ENCODE results near the gene AKAP13.

AKAP13 gene

GRCh38 chr15:85600001-85600400 is 219.6 kb downstream of the AKAP13 start:
- no peak for DNase-seq (ENCODE audit: extremely low spot score)
- ChIA-PET CTCF (interaction anchor here (1.5 kb wide), 1 partner anchor 16 kb away, joined by 4 read pairs; no protein-coding TSS in a partner anchor), POLR2A (no interaction called here)
- TF ChIP-seq SUZ12 (IDR thresholded peaks at IDR 0.05) (no peak), HDGF (IDR thresholded peaks at IDR 0.05; ENCODE audit: borderline replicate concordance) (no peak), ELF4 (IDR thresholded peaks at IDR 0.05) (no peak), FOXM1 (IDR thresholded peaks at IDR 0.05; ENCODE audit: borderline replicate concordance) (no peak), CTBP1 (IDR thresholded peaks at IDR 0.05; ENCODE audit: borderline replicate concordance) (no peak), ARNT (IDR thresholded peaks at IDR 0.05) (no peak), TARDBP (IDR thresholded peaks at IDR 0.05) (no peak), FOXA1 (IDR thresholded peaks at IDR 0.05) (no peak), FOXK2 (IDR thresholded peaks at IDR 0.05) (no peak), LEF1 (IDR thresholded peaks at IDR 0.05; ENCODE audit: borderline replicate concordance) (no peak), PKNOX1 (IDR thresholded peaks at IDR 0.05) (no peak), BHLHE40 (IDR thresholded peaks at IDR 0.05; ENCODE audit: borderline replicate concordance) (no peak), L3MBTL2 (conservative IDR thresholded peaks at IDR 0.05) (no peak)

- TF ChIP-seq PKNOX1 (IDR thresholded peaks at IDR 0.05) (no peak), L3MBTL2 (conservative IDR thresholded peaks at IDR 0.05) (no peak), FOXK2 (IDR thresholded peaks at IDR 0.05) (no peak), ZNF384 (IDR thresholded peaks at IDR 0.05) (no peak), SP1 (IDR thresholded peaks at IDR 0.05) (no peak), FOXM1 (IDR thresholded peaks at IDR 0.05; ENCODE audit: borderline replicate concordance) (no peak), BHLHE40 (IDR thresholded peaks at IDR 0.05; ENCODE audit: borderline replicate concordance) (no peak), FOXA1 (IDR thresholded peaks at IDR 0.05) (no peak), ARNT (IDR thresholded peaks at IDR 0.05) (no peak), ELF4 (IDR thresholded peaks at IDR 0.05) (no peak), TARDBP (IDR thresholded peaks at IDR 0.05) (no peak), LEF1 (IDR thresholded peaks at IDR 0.05; ENCODE audit: borderline replicate concordance) (no peak), HDGF (IDR thresholded peaks at IDR 0.05; ENCODE audit: borderline replicate concordance) (no peak), NFRKB (IDR thresholded peaks at IDR 0.05) (no peak), CTBP1 (IDR thresholded peaks at IDR 0.05; ENCODE audit: borderline replicate concordance) (no peak), SUZ12 (IDR thresholded peaks at IDR 0.05) (no peak)
- POLR2A ChIA-PET: no interaction called here
- no peak for DNase-seq (ENCODE audit: extremely low spot score)
- CTCF ChIA-PET: no interaction called here
Measured at GRCh38 chr15:85603160-85603559, 222.8 kb downstream of the AKAP13 start.

- CTCF ChIA-PET: interaction anchor here (1.4 kb wide), 1 partner anchor 14 kb away, joined by 3 read pairs; no protein-coding TSS in a partner anchor
- TF ChIP-seq PKNOX1 (IDR thresholded peaks at IDR 0.05): no peak
- no peak for TF ChIP-seq HDGF (IDR thresholded peaks at IDR 0.05; ENCODE audit: borderline replicate concordance)
- no peak for TF ChIP-seq LEF1 (IDR thresholded peaks at IDR 0.05; ENCODE audit: borderline replicate concordance)
- TF ChIP-seq CTBP1 (IDR thresholded peaks at IDR 0.05; ENCODE audit: borderline replicate concordance): no peak
- no peak for TF ChIP-seq ELF4 (IDR thresholded peaks at IDR 0.05)
- no peak for TF ChIP-seq FOXK2 (IDR thresholded peaks at IDR 0.05)
- no peak for TF ChIP-seq FOXA1 (IDR thresholded peaks at IDR 0.05)
- no peak for TF ChIP-seq NFRKB (IDR thresholded peaks at IDR 0.05)
- TF ChIP-seq TARDBP (IDR thresholded peaks at IDR 0.05): no peak
- no peak for TF ChIP-seq ARNT (IDR thresholded peaks at IDR 0.05)
- TF ChIP-seq BHLHE40 (IDR thresholded peaks at IDR 0.05; ENCODE audit: borderline replicate concordance): no peak
- no peak for TF ChIP-seq FOXM1 (IDR thresholded peaks at IDR 0.05; ENCODE audit: borderline replicate concordance)
- no peak for TF ChIP-seq ZNF384 (IDR thresholded peaks at IDR 0.05)
- no peak for TF ChIP-seq SUZ12 (IDR thresholded peaks at IDR 0.05)
- POLR2A ChIA-PET: no interaction called here
- DNase-seq (ENCODE audit: extremely low spot score): no peak
Measured at GRCh38 chr15:85603703-85604102, 223.3 kb downstream of the AKAP13 start.

- TF ChIP-seq BHLHE40 (IDR thresholded peaks at IDR 0.05; ENCODE audit: borderline replicate concordance) (no peak), ELF4 (IDR thresholded peaks at IDR 0.05) (no peak), FOXK2 (IDR thresholded peaks at IDR 0.05) (no peak), ARNT (IDR thresholded peaks at IDR 0.05) (no peak), TARDBP (IDR thresholded peaks at IDR 0.05) (no peak), HDGF (IDR thresholded peaks at IDR 0.05; ENCODE audit: borderline replicate concordance) (no peak), LEF1 (IDR thresholded peaks at IDR 0.05; ENCODE audit: borderline replicate concordance) (no peak), FOXM1 (IDR thresholded peaks at IDR 0.05; ENCODE audit: borderline replicate concordance) (no peak), NFRKB (IDR thresholded peaks at IDR 0.05) (no peak), CTBP1 (IDR thresholded peaks at IDR 0.05; ENCODE audit: borderline replicate concordance) (no peak), ZNF384 (IDR thresholded peaks at IDR 0.05) (no peak), SP1 (IDR thresholded peaks at IDR 0.05) (no peak)
- POLR2A ChIA-PET: no interaction called here
- CTCF ChIA-PET: interaction anchor here (0.6 to 1.4 kb wide), 3 partner anchors 14 to 60 kb away, joined by 3 read pairs; no protein-coding TSS in a partner anchor
- DNase-seq (ENCODE audit: extremely low spot score): no peak
Measured at GRCh38 chr15:85604194-85604593, 223.8 kb downstream of the AKAP13 start.

GRCh38 chr15:85606738-85607137 is 226.3 kb downstream of the AKAP13 start:
- TF ChIP-seq LEF1 (IDR thresholded peaks at IDR 0.05; ENCODE audit: borderline replicate concordance) (no peak), FOXM1 (IDR thresholded peaks at IDR 0.05; ENCODE audit: borderline replicate concordance) (no peak), L3MBTL2 (conservative IDR thresholded peaks at IDR 0.05) (no peak), ARNT (IDR thresholded peaks at IDR 0.05) (no peak), SP1 (IDR thresholded peaks at IDR 0.05) (no peak), BHLHE40 (IDR thresholded peaks at IDR 0.05; ENCODE audit: borderline replicate concordance) (no peak), SUZ12 (IDR thresholded peaks at IDR 0.05) (no peak), FOXK2 (IDR thresholded peaks at IDR 0.05) (no peak), NFRKB (IDR thresholded peaks at IDR 0.05) (no peak), FOXA1 (IDR thresholded peaks at IDR 0.05) (no peak), PKNOX1 (IDR thresholded peaks at IDR 0.05) (no peak), CTBP1 (IDR thresholded peaks at IDR 0.05; ENCODE audit: borderline replicate concordance) (no peak), TARDBP (IDR thresholded peaks at IDR 0.05) (no peak), ELF4 (IDR thresholded peaks at IDR 0.05) (no peak)
- no peak for DNase-seq (ENCODE audit: extremely low spot score)
- ChIA-PET CTCF (no interaction called here), POLR2A (no interaction called here)

Measured in HEK293T (cell line).